GM18951 (cell line): Measurements from ENCODE around the gene SRR.
A peak's percentile ranks its signal among the peaks of the same experiment; 100 is the strongest.
"Not testable (repeated sequence)": the region's sequence is repeated elsewhere in the genome, so short reads cannot be mapped to it uniquely, and the experiment has no call there.

Source experiments
- POLR2A ChIP-seq: IDR thresholded peaks from 4 replicates; pipeline ENCODE4 v1.6.1; 2011; ENCODE audit warnings: mild to moderate bottlenecking; ENCODE audit not compliant: insufficient read length, insufficient read depth; ENCODE audit errors: extremely low read depth
- in situ Hi-C: fragments of 300-500 bp; cut with MboI; formaldehyde crosslinking; loops from one replicate; pipeline ENCODE4 v1.12.0; 2022; ENCODE audit warnings: low sequenced_read_pairs, mixed read lengths, inconsistent platforms; ENCODE audit not compliant: unreplicated experiment

Gene SRR

GRCh38 chr17:2303204-2304188 lies at the start of gene SRR, which contains the start of gene SMG6:
SRR (plus strand) TSS chr17:2303950; CDS start chr17:2315561, 11,611 bp downstream.
SMG6 (minus strand) TSS chr17:2303785; CDS start chr17:2303720, 65 bp downstream.
- in situ Hi-C loops = no loop called here

GRCh38 chr17:2258830-2259229 lies 44.9 kb upstream of the SRR start:
- in situ Hi-C loops = not testable (repeated sequence)

More at GRCh38 chr17:2303204-2304188, at the start of gene SRR, which contains the start of gene SMG6:
- peak; percentile 86 for TF ChIP-seq POLR2A

- TF ChIP-seq POLR2A = no peak
- in situ Hi-C loops = no loop called here
Observed at GRCh38 chr17:2259769-2260536, 43.8 kb upstream of the SRR start.

GRCh38 chr17:2262135-2262587 lies 41.6 kb upstream of the SRR start:
- TF ChIP-seq POLR2A = no peak
- in situ Hi-C loops = no loop called here

- TF ChIP-seq POLR2A = no peak
- in situ Hi-C loops = no loop called here
Observed at GRCh38 chr17:2263183-2264066, 40.3 kb upstream of the SRR start.

- TF ChIP-seq POLR2A = no peak
- in situ Hi-C loops = no loop called here
Observed at GRCh38 chr17:2264067-2264860, 39.5 kb upstream of the SRR start.

GRCh38 chr17:2265166-2265565 lies 38.6 kb upstream of the SRR start:
- in situ Hi-C loops = not testable (repeated sequence)

- in situ Hi-C loops = no loop called here
- TF ChIP-seq POLR2A = no peak
Observed at GRCh38 chr17:2266045-2266864, 37.5 kb upstream of the SRR start.

GRCh38 chr17:2266865-2267228 lies 36.9 kb upstream of the SRR start:
- in situ Hi-C loops = no loop called here
- TF ChIP-seq POLR2A = no peak

GRCh38 chr17:2267354-2267753 lies 36.4 kb upstream of the SRR start:
- in situ Hi-C loops = no loop called here
- TF ChIP-seq POLR2A = no peak

- TF ChIP-seq POLR2A = no peak
- in situ Hi-C loops = no loop called here
Observed at GRCh38 chr17:2271985-2272702, 31.6 kb upstream of the SRR start.
